Liver (tissue), 9 donors: Measurements from ENCODE around the gene IL17B. TPM values are rescaled to one million over a fixed set of nuclear protein-coding genes. Genes with fewer than 3 reads are reported as not detected.

Experiments
- DNase-seq: peaks from one replicate; pipeline ENCODE4 v3.0.0-alpha.2; 2017; ENCODE audit warnings: low spot score
- H3K27ac ChIP-seq, 2 donors: one replicate each; pipeline ENCODE4 v1.7.0; 2013; ENCODE audit warnings: inconsistent platforms in 2 of 2, low read length in 2 of 2, control low read depth in 1 of 2, low read depth in 1 of 2, mild to moderate bottlenecking in 1 of 2
- H3K27me3 ChIP-seq, 4 donors: one replicate each; pipeline versions ENCODE4 v1.6.1 to v1.7.0; 2013; ENCODE audit warnings: low read length in 3 of 4, inconsistent platforms in 1 of 4, mild to moderate bottlenecking in 1 of 4, moderate library complexity in 1 of 4; ENCODE audit not compliant: control insufficient read depth in 4 of 4, insufficient read depth in 4 of 4
- H3K36me3 ChIP-seq, 4 donors: one replicate each; pipeline versions ENCODE4 v1.6.1 to v1.7.0; 2013; ENCODE audit warnings: low read length in 3 of 4, mild to moderate bottlenecking in 3 of 4, low read depth in 1 of 4, moderate library complexity in 1 of 4; ENCODE audit not compliant: control insufficient read depth in 4 of 4, insufficient read depth in 3 of 4
- H3K4me1 ChIP-seq, 4 donors: one replicate each; pipeline versions ENCODE4 v1.6.1 to v1.7.0; 2013; ENCODE audit warnings: low read length in 3 of 4, mild to moderate bottlenecking in 3 of 4, moderate library complexity in 1 of 4; ENCODE audit not compliant: control insufficient read depth in 4 of 4, insufficient read depth in 4 of 4
- H3K4me3 ChIP-seq, 3 donors: one replicate each; pipeline versions ENCODE4 v1.6.1 to v1.7.0; 2013; ENCODE audit warnings: low read length in 3 of 3, control low read depth in 1 of 3, low read depth in 1 of 3, mild to moderate bottlenecking in 1 of 3
- H3K9ac ChIP-seq, 2 donors: one replicate each; pipeline ENCODE4 v1.7.0; 2013; ENCODE audit warnings: low read length in 2 of 2, mild to moderate bottlenecking in 2 of 2, moderate library complexity in 2 of 2, control low read depth in 1 of 2, low read depth in 1 of 2
- H3K9me3 ChIP-seq, 4 donors: one replicate each; pipeline versions ENCODE4 v1.6.1 to v1.7.0; 2013; ENCODE audit warnings: low read length in 3 of 4; ENCODE audit not compliant: control insufficient read depth in 4 of 4
- ATF3 ChIP-seq: IDR thresholded peaks from 2 replicates; pipeline ENCODE4 v1.6.1; 2016; ENCODE audit warnings: antibody characterized with exemption
- CTCF ChIP-seq: fragments of 150-350 bp; IDR thresholded peaks from 2 replicates; pipeline ENCODE4 v1.5.1; 2017; ENCODE audit warnings: improper control_type of control experiment, low read depth, low read length; ENCODE audit not compliant: missing input control
- EGR1 ChIP-seq, 2 donors: IDR thresholded peaks; 2 replicates each; pipeline ENCODE4 v1.6.1; 2016 to 2018; ENCODE audit warnings: antibody characterized with exemption in 2 of 2, low read depth in 2 of 2
- FOXA1 ChIP-seq: IDR thresholded peaks from 2 replicates; pipeline ENCODE4 v1.6.1; 2016; ENCODE audit warnings: antibody characterized with exemption
- FOXA2 ChIP-seq: IDR thresholded peaks from 2 replicates; pipeline ENCODE4 v1.6.1; 2016; ENCODE audit warnings: antibody characterized with exemption
- GABPA ChIP-seq, 2 donors: IDR thresholded peaks in 1 of 2; conservative IDR thresholded peaks in 1 of 2; 2 replicates each; pipeline ENCODE4 v1.6.1; 2016; ENCODE audit warnings: antibody characterized with exemption in 2 of 2, mild to moderate bottlenecking in 1 of 2, moderate library complexity in 1 of 2
- HNF4A ChIP-seq, 2 donors: conservative IDR thresholded peaks; 2 replicates each; pipeline ENCODE4 v1.6.1; 2016; ENCODE audit warnings: antibody characterized with exemption in 2 of 2, mild to moderate bottlenecking in 2 of 2
- HNF4G ChIP-seq: IDR thresholded peaks from 2 replicates; pipeline ENCODE4 v1.6.1; 2016; ENCODE audit warnings: antibody characterized with exemption
- JUND ChIP-seq, 2 donors: IDR thresholded peaks; 2 replicates each; pipeline ENCODE4 v1.6.1; 2016; ENCODE audit warnings: antibody characterized with exemption in 2 of 2
- MAX ChIP-seq: IDR thresholded peaks from 2 replicates; pipeline ENCODE4 v1.6.1; 2016; ENCODE audit warnings: antibody characterized with exemption
- NR2F2 ChIP-seq: IDR thresholded peaks from 2 replicates; pipeline ENCODE4 v1.6.1; 2016; ENCODE audit warnings: antibody characterized with exemption
- RAD21 ChIP-seq, 2 donors: IDR thresholded peaks; 2 replicates each; pipeline ENCODE4 v1.6.1; 2016; ENCODE audit warnings: antibody characterized with exemption in 2 of 2, mild to moderate bottlenecking in 2 of 2
- REST ChIP-seq: IDR thresholded peaks from 2 replicates; pipeline ENCODE4 v1.6.1; 2016; ENCODE audit warnings: antibody characterized with exemption, mild to moderate bottlenecking
- RXRA ChIP-seq, 2 donors: IDR thresholded peaks; 2 replicates each; pipeline ENCODE4 v1.6.1; 2017 to 2018; ENCODE audit warnings: antibody characterized with exemption in 2 of 2, mild to moderate bottlenecking in 1 of 2
- SP1 ChIP-seq: IDR thresholded peaks from 2 replicates; pipeline ENCODE4 v1.6.1; 2018; ENCODE audit warnings: antibody characterized with exemption, mild to moderate bottlenecking
- TAF1 ChIP-seq: conservative IDR thresholded peaks from 2 replicates; pipeline ENCODE4 v1.6.1; 2016; ENCODE audit warnings: antibody characterized with exemption, mild to moderate bottlenecking
- YY1 ChIP-seq: IDR thresholded peaks from 2 replicates; pipeline ENCODE4 v1.6.1; 2016; ENCODE audit warnings: antibody characterized with exemption, mild to moderate bottlenecking
- ZBTB33 ChIP-seq: IDR thresholded peaks from 2 replicates; pipeline ENCODE4 v1.6.1; 2016; ENCODE audit warnings: antibody characterized with exemption
- WGBS: extraction: QIAGEN DNeasy Blood & Tissue Kit; methylation state at CpG from one replicate; pipeline ENCODE4 v1.1.7; 2013; 5-methylcytosine and 5-hydroxymethylcytosine counted together
- polyA plus RNA-seq, 2 donors: library from polyadenylated mRNA; stranded (reverse) in 1 of 2; unstranded in 1 of 2; fragments of 200-250 nt in 1 of 2; fragments of >200 nt in 1 of 2; fragmentation: Nextera tagmentation in 1 of 2; extraction: Ambion mirVana in 1 of 2; gene quantifications; one replicate each; pipeline versions ENCODE4 v1.2.1 to v1.2.3, GENCODE V29; 2013 to 2015
- total RNA-seq, 2 donors: library from RNA; depleted of rRNA; stranded (reverse); fragments of >200 nt; gene quantifications; one replicate each; pipeline ENCODE4 v1.2.3, GENCODE V29; 2014
- donor health status: healthy.
- donor health status: healthy.
- donor health status: healthy.
- donor health status: healthy.
- donor health status: healthy.

Gene IL17B
- total and polyA plus RNA-seq, 4 donors: not detected

- no peak overlapping the region for H3K4me3 ChIP-seq
- no peak overlapping the region for H3K9ac ChIP-seq
- no peak overlapping the region for H3K27ac ChIP-seq
- H3K36me3 ChIP-seq: no peaks in the 10 kb centered on the region
- no peaks in the 10 kb centered on the region for H3K9me3 ChIP-seq
- no peaks in the 10 kb centered on the region for H3K4me1 ChIP-seq
- H3K27me3 ChIP-seq: no peaks in the 10 kb centered on the region
- 86% methylated on average over 5 of the region's 5 CpGs for WGBS
- DNase-seq: no peak
- no peak for TF ChIP-seq TAF1
- no peak for TF ChIP-seq FOXA2
- TF ChIP-seq HNF4G: no peak
Measured at GRCh38 chr5:149328177-149328576, 50.9 kb downstream of the IL17B start.

GRCh38 chr5:149326611-149327010 is 52.5 kb downstream of the IL17B start:
- no peak overlapping the region for H3K9ac ChIP-seq
- 85% methylated on average over 3 of the region's 3 CpGs for WGBS
- no peak overlapping the region for H3K4me3 ChIP-seq

More at GRCh38 chr5:149326611-149327010, 52.5 kb downstream of the IL17B start:
- H3K9me3 ChIP-seq: no peaks in the 10 kb centered on the region
- TF ChIP-seq ATF3 (no peak), REST (no peak), YY1 (no peak), RAD21 (IDR thresholded peaks at IDR 0.05) (no peak), CTCF (no peak), ZBTB33 (no peak), FOXA1 (no peak), TAF1 (no peak), JUND (IDR thresholded peaks at IDR 0.05) (no peak), EGR1 (IDR thresholded peaks at IDR 0.05; ENCODE audit: low read depth in 2 of 2) (no peak), RXRA (IDR thresholded peaks at IDR 0.05) (no peak), NR2F2 (no peak), MAX (no peak), HNF4A (conservative IDR thresholded peaks at IDR 0.05) (no peak), SP1 (no peak), FOXA2 (no peak), HNF4G (no peak), GABPA (IDR thresholded peaks at IDR 0.05 in 1 of 2, conservative IDR thresholded peaks at IDR 0.05 in 1 of 2) (no peak)
- no peaks in the 10 kb centered on the region for H3K36me3 ChIP-seq
- H3K4me1 ChIP-seq: no peaks in the 10 kb centered on the region
- no peak for DNase-seq
- no peak overlapping the region for H3K27ac ChIP-seq
- H3K27me3 ChIP-seq: no peaks in the 10 kb centered on the region
